H9 (cell line): ENCODE results near the gene YIPF1. TPM values are rescaled to one million over a fixed set of nuclear protein-coding genes. Genes with fewer than 3 reads are reported as not detected.
"Not testable (repeated sequence)": the region's sequence is repeated elsewhere in the genome, so short reads cannot be mapped to it uniquely, and the experiment has no call there.

Experiments used
- DNase-seq: peaks from one replicate; pipeline ENCODE4 v3.0.0-alpha.2; 2017
- H2AFZ ChIP-seq: one replicate; pipeline ENCODE4 v1.6.1; 2013; ENCODE audit warnings: mild to moderate bottlenecking, low read length, control low read depth, moderate library complexity
- H2AK5ac ChIP-seq: 2 replicates; pipeline ENCODE4 v1.6.1; 2013; ENCODE audit warnings: low read length, control low read depth, mixed read lengths; ENCODE audit not compliant: insufficient read length
- H2BK120ac ChIP-seq: one replicate; pipeline ENCODE4 v1.6.1; 2013; ENCODE audit warnings: low read depth, mild to moderate bottlenecking, low read length, control low read depth, inconsistent platforms; ENCODE audit not compliant: poor library complexity, severe bottlenecking
- H2BK12ac ChIP-seq: 2 replicates; pipeline ENCODE4 v1.6.1; 2013; ENCODE audit warnings: low read length, control low read depth, mixed read lengths, low read depth; ENCODE audit not compliant: insufficient read length
- H2BK15ac ChIP-seq: 2 replicates; pipeline ENCODE4 v1.6.1; 2013; ENCODE audit warnings: low read depth, low read length, control low read depth
- H2BK20ac ChIP-seq: one replicate; pipeline ENCODE4 v1.6.1; 2013; ENCODE audit warnings: low read depth, mild to moderate bottlenecking, low read length, control low read depth, inconsistent platforms; ENCODE audit not compliant: poor library complexity, severe bottlenecking
- H2BK5ac ChIP-seq: 2 replicates; pipeline ENCODE4 v1.6.1; 2013; ENCODE audit warnings: low read length, control low read depth, mixed read lengths; ENCODE audit not compliant: insufficient read length
- H3K14ac ChIP-seq: 2 replicates; pipeline ENCODE4 v1.6.1; 2013; ENCODE audit warnings: low read length, control low read depth; ENCODE audit not compliant: insufficient read depth
- H3K18ac ChIP-seq: 2 replicates; pipeline ENCODE4 v1.6.1; 2013; ENCODE audit warnings: low read depth, mild to moderate bottlenecking, mixed read lengths, low read length, control low read depth; ENCODE audit not compliant: insufficient read length
- H3K23ac ChIP-seq: 2 replicates; pipeline ENCODE4 v1.6.1; 2013; ENCODE audit warnings: low read length, control low read depth, mixed read lengths, low read depth; ENCODE audit not compliant: insufficient read length
- H3K23me2 ChIP-seq: 2 replicates; pipeline ENCODE4 v1.6.1; 2013; ENCODE audit warnings: low read depth, mild to moderate bottlenecking, mixed read lengths, low read length, control low read depth; ENCODE audit not compliant: insufficient read length, poor library complexity, severe bottlenecking
- H3K27ac ChIP-seq: 2 replicates; pipeline ENCODE4 v1.5.1; 2013; ENCODE audit warnings: low read length, control low read depth, mixed read lengths, low read depth; ENCODE audit not compliant: insufficient read length
- H3K27me3 ChIP-seq: 2 replicates; pipeline ENCODE4 v1.6.1; 2013; ENCODE audit warnings: low read length, control low read depth, inconsistent platforms; ENCODE audit not compliant: insufficient read depth
- H3K4ac ChIP-seq: 2 replicates; pipeline ENCODE4 v1.6.1; 2013; ENCODE audit warnings: low read depth, mild to moderate bottlenecking, control low read depth, inconsistent platforms, low read length, moderate library complexity
- H3K4me1 ChIP-seq: 2 replicates; pipeline ENCODE4 v1.6.1; 2013; ENCODE audit warnings: low read length, control low read depth, inconsistent platforms; ENCODE audit not compliant: insufficient read depth
- H3K4me2 ChIP-seq: 2 replicates; pipeline ENCODE4 v1.6.1; 2013; ENCODE audit warnings: low read length, control low read depth, mixed read lengths; ENCODE audit not compliant: insufficient read length, insufficient read depth
- H3K56ac ChIP-seq: 2 replicates; pipeline ENCODE4 v1.6.1; 2013; ENCODE audit warnings: low read depth, mild to moderate bottlenecking, mixed read lengths, low read length, control low read depth; ENCODE audit not compliant: insufficient read length
- H3K79me1 ChIP-seq: 2 replicates; pipeline ENCODE4 v1.6.1; 2013; ENCODE audit warnings: low read depth, mild to moderate bottlenecking, moderate library complexity, low read length, control low read depth, inconsistent platforms; ENCODE audit not compliant: insufficient read depth, poor library complexity, severe bottlenecking
- H3K79me2 ChIP-seq: 2 replicates; pipeline ENCODE4 v1.6.1; 2013; ENCODE audit warnings: low read length, control low read depth, inconsistent platforms; ENCODE audit not compliant: insufficient read depth
- H3K9ac ChIP-seq: 2 replicates; pipeline ENCODE4 v1.6.1; 2013; ENCODE audit warnings: low read length, control low read depth, mixed read lengths; ENCODE audit not compliant: insufficient read length; ENCODE audit errors: extremely low read depth
- H3K9me3 ChIP-seq: one replicate; pipeline ENCODE4 v1.6.1; 2013; ENCODE audit warnings: low read depth, low read length, inconsistent platforms; ENCODE audit not compliant: control insufficient read depth
- H3T11ph ChIP-seq: one replicate; pipeline ENCODE4 v1.6.1; 2013; ENCODE audit warnings: mild to moderate bottlenecking, low read length, control low read depth, inconsistent platforms
- H4K20me1 ChIP-seq: one replicate; pipeline ENCODE4 v1.6.1; 2013; ENCODE audit not compliant: control insufficient read depth, insufficient read length, insufficient read depth
- H4K5ac ChIP-seq: 2 replicates; pipeline ENCODE4 v1.6.1; 2013; ENCODE audit warnings: low read depth, mild to moderate bottlenecking, mixed read lengths, low read length, control low read depth; ENCODE audit not compliant: insufficient read length
- H4K8ac ChIP-seq: replicated peaks from 2 replicates; pipeline ENCODE4 v1.6.1; 2013; ENCODE audit warnings: low read length, control low read depth, mixed read lengths, low read depth; ENCODE audit not compliant: insufficient read length
- H4K91ac ChIP-seq: 2 replicates; pipeline ENCODE4 v1.6.1; 2013; ENCODE audit warnings: low read depth, mild to moderate bottlenecking, moderate library complexity, mixed read lengths, low read length, control low read depth; ENCODE audit not compliant: insufficient read length
- H3K27ac Mint-ChIP-seq, 3 experiments: 2 replicates in 2 of 3; 3 replicates in 1 of 3; pipeline ENCODE4 v1.8.0; 2020 to 2021; ENCODE audit warnings: mixed read lengths in 3 of 3, mild to moderate bottlenecking in 1 of 3, moderate library complexity in 1 of 3
- H3K27me3 Mint-ChIP-seq: 2 replicates; pipeline ENCODE4 v1.8.0; 2021; ENCODE audit warnings: low read depth, mild to moderate bottlenecking, moderate library complexity, mixed read lengths
- H3K36me3 Mint-ChIP-seq, 3 experiments: 2 replicates in 2 of 3; 3 replicates in 1 of 3; pipeline ENCODE4 v1.8.0; 2020 to 2021; ENCODE audit warnings: low read depth in 3 of 3, mixed read lengths in 3 of 3; ENCODE audit not compliant: insufficient read depth in 1 of 3
- H3K4me1 Mint-ChIP-seq, 2 experiments: 2 replicates each; pipeline ENCODE4 v1.8.0; 2020; ENCODE audit warnings: mixed read lengths in 2 of 2
- H3K4me3 Mint-ChIP-seq, 2 experiments: 2 replicates in 1 of 2; 3 replicates in 1 of 2; pipeline ENCODE4 v1.8.0; 2020 to 2021; ENCODE audit warnings: mild to moderate bottlenecking in 2 of 2, mixed read lengths in 2 of 2, moderate library complexity in 1 of 2
- H3K9me3 Mint-ChIP-seq, 2 experiments: 2 replicates in 1 of 2; 3 replicates in 1 of 2; pipeline ENCODE4 v1.8.0; 2020; ENCODE audit warnings: mild to moderate bottlenecking in 2 of 2, mixed read lengths in 2 of 2, moderate library complexity in 1 of 2
- WGBS: extraction: QIAGEN DNeasy Blood & Tissue Kit; methylation state at CpG from one replicate; pipeline ENCODE4 v1.1.7; 2013; ENCODE audit warnings: missing lambda C conversion rate, low lambda C conversion rate, mixed read lengths; ENCODE audit not compliant: insufficient read length; ENCODE audit errors: extremely low coverage; 5-methylcytosine and 5-hydroxymethylcytosine counted together
- total RNA-seq: library from RNA; stranded (reverse); gene quantifications from 2 replicates; pipeline ENCODE4 v1.2.1, GENCODE V29; 2021
- TF ChIP-seq, protein P1 (sequence below): fragments of 200-600 bp; sonication (generic); conservative IDR thresholded peaks from 3 replicates; pipeline ENCODE4 v1.8.0; 2021; ENCODE audit warnings: antibody characterized with exemption, mild to moderate bottlenecking

YIPF1 gene
- total RNA-seq, 1 experiment from 2014 or later: 29.1 TPM

DNA sequence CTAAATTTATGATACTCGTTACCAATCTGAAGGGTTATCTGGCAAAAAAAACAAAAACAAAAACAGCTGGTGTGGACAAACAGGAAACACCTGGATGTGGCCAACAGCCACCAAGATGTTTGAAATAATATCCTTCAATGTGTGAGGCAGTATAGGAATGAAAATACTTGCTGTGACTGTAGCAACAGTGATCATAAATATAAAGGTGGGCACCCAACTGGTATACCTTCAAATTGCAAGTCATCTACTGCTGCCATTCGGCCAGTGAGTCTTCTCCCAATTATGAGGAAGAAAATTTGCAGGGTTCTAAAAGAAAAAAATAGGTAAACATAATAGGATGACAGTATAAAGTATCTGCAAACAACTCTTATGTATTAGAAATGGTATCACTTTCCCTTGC is 916 bp downstream of the YIPF1 start:
- no peak overlapping the region for H3K14ac ChIP-seq
- H4K8ac ChIP-seq: no peak overlapping the region
- H2AFZ ChIP-seq: no peak overlapping the region
- H3K27me3 ChIP-seq: no peaks in the 10 kb centered on the region
- no peak overlapping the region for H2BK120ac ChIP-seq
- H3K23ac ChIP-seq: no peak overlapping the region
- H3K56ac ChIP-seq: no peak overlapping the region
- TF ChIP-seq, protein P1, sequence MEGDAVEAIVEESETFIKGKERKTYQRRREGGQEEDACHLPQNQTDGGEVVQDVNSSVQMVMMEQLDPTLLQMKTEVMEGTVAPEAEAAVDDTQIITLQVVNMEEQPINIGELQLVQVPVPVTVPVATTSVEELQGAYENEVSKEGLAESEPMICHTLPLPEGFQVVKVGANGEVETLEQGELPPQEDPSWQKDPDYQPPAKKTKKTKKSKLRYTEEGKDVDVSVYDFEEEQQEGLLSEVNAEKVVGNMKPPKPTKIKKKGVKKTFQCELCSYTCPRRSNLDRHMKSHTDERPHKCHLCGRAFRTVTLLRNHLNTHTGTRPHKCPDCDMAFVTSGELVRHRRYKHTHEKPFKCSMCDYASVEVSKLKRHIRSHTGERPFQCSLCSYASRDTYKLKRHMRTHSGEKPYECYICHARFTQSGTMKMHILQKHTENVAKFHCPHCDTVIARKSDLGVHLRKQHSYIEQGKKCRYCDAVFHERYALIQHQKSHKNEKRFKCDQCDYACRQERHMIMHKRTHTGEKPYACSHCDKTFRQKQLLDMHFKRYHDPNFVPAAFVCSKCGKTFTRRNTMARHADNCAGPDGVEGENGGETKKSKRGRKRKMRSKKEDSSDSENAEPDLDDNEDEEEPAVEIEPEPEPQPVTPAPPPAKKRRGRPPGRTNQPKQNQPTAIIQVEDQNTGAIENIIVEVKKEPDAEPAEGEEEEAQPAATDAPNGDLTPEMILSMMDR: no peak
- H3K27ac ChIP-seq: no peak overlapping the region
- no peak overlapping the region for H2BK5ac ChIP-seq
- DNase-seq: no peak
- no peaks in the 10 kb centered on the region for H3K79me1 ChIP-seq
- H3K27me3 Mint-ChIP-seq: peaks cover 3% of the 10 kb centered on the region; the same call in 1 of the 2 replicates
- no CpG with 5 or more reads among the region's 2 CpGs for WGBS
- H3K27ac Mint-ChIP-seq: no peak overlapping the region
- H3K4ac ChIP-seq: no peak overlapping the region
- no peak overlapping the region for H2BK15ac ChIP-seq
- H4K20me1 ChIP-seq: no peaks in the 10 kb centered on the region
- H3K4me2 ChIP-seq: no peak overlapping the region
- H4K91ac ChIP-seq: no peak overlapping the region
- H3K4me1 Mint-ChIP-seq: peaks cover 8 to 15% of the 10 kb centered on the region in 2 experiments
- H2AK5ac ChIP-seq: no peak overlapping the region
- H3K9me3 Mint-ChIP-seq: no peaks in the 10 kb centered on the region
- peaks cover 0 to 17% (median 4%) of the 10 kb centered on the region in 3 experiments; a peak in 3 of 7 replicates for H3K36me3 Mint-ChIP-seq
- no peak overlapping the region for H3K18ac ChIP-seq
- H2BK20ac ChIP-seq: no peak overlapping the region
- H3K4me1 ChIP-seq: no peaks in the 10 kb centered on the region; the same call in 1 of the 2 replicates
- no peak overlapping the region for H2BK12ac ChIP-seq
- H3K9me3 ChIP-seq: no peaks in the 10 kb centered on the region
- H3K79me2 ChIP-seq: no peaks in the 10 kb centered on the region
- H3K9ac ChIP-seq: no peak overlapping the region
- H3T11ph ChIP-seq: no peak overlapping the region
- H3K23me2 ChIP-seq: no peaks in the 10 kb centered on the region
- H3K4me3 Mint-ChIP-seq: peak overlapping the region; percentile 93 to 95
- no peak overlapping the region for H4K5ac ChIP-seq

DNA sequence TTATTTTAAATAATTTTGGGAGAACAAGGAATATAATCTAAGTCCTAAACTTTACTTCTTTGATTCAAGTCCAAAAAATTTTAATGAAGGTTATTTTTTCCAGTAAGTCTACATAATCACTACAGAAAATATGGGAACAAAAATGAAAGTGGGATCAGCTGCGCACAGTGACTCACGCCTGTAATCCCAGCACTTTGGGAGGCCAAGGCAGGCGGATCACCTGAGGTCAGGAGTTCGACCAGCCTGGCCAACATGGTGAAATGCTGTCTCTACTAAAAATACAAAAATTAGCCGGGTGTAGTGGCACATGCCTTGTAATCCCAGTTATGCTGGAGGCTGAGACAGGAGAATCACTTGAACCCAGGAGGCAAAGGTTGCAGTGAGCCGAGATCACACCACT is 6.0 kb downstream of the YIPF1 start:
- H3K36me3 Mint-ChIP-seq: peaks cover 16 to 43% (median 25%) of the 10 kb centered on the region in 3 experiments; a peak in 6 of 7 replicates
- not testable (repeated sequence) for H2BK15ac ChIP-seq, H3K56ac ChIP-seq, H3K4me1 Mint-ChIP-seq, H3T11ph ChIP-seq, H2BK120ac ChIP-seq, H3K79me2 ChIP-seq, H2AK5ac ChIP-seq, H3K79me1 ChIP-seq, H4K20me1 ChIP-seq, H2BK20ac ChIP-seq, H2AFZ ChIP-seq, H4K5ac ChIP-seq, H3K4ac ChIP-seq, H3K9me3 Mint-ChIP-seq, H2BK5ac ChIP-seq, H3K27me3 ChIP-seq, H3K14ac ChIP-seq, H3K27ac Mint-ChIP-seq, H3K27ac ChIP-seq, DNase-seq, H3K4me2 ChIP-seq, H3K9me3 ChIP-seq, H2BK12ac ChIP-seq, H3K27me3 Mint-ChIP-seq, H4K91ac ChIP-seq, H4K8ac ChIP-seq, H3K18ac ChIP-seq, H3K4me1 ChIP-seq, H3K23ac ChIP-seq, H3K9ac ChIP-seq, H3K23me2 ChIP-seq, H3K4me3 Mint-ChIP-seq
- WGBS: no CpG with 5 or more reads among the region's 6 CpGs
